GM10266 (cell line): ENCODE data around the gene NPAS1.

ENCODE experiments used
- DNase-seq: peaks from one replicate; pipeline ENCODE4 v3.0.0; 2012; ENCODE audit errors: extremely low spot score
- TF ChIP-seq, protein P1 (sequence below): IDR thresholded peaks from 2 replicates; pipeline ENCODE4 v1.5.1; 2012; ENCODE audit warnings: mild to moderate bottlenecking, low read depth; ENCODE audit not compliant: control insufficient read depth, insufficient read depth; ENCODE audit errors: missing control alignments

The NPAS1 gene

DNA sequence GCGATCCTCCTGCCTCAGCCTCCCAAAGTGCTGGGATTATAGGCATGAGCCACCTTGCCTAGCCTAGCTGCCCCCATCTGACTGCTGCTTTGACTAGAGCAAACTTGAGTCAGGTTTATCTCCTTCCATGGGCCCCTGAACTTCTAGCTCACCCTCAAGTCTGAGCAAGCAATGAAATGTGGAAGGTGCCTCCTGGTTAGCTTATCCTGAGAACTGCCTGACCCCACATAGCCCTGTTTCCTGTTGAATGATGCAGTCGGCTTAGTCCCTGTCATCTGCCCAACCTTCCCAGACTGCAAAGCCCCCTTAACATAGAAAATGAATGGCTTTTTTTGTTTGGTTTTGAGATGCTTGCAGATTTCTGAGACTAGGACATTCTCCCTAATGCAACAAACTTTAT lies 37.7 kb downstream of the NPAS1 start:
- TF ChIP-seq, protein P1, sequence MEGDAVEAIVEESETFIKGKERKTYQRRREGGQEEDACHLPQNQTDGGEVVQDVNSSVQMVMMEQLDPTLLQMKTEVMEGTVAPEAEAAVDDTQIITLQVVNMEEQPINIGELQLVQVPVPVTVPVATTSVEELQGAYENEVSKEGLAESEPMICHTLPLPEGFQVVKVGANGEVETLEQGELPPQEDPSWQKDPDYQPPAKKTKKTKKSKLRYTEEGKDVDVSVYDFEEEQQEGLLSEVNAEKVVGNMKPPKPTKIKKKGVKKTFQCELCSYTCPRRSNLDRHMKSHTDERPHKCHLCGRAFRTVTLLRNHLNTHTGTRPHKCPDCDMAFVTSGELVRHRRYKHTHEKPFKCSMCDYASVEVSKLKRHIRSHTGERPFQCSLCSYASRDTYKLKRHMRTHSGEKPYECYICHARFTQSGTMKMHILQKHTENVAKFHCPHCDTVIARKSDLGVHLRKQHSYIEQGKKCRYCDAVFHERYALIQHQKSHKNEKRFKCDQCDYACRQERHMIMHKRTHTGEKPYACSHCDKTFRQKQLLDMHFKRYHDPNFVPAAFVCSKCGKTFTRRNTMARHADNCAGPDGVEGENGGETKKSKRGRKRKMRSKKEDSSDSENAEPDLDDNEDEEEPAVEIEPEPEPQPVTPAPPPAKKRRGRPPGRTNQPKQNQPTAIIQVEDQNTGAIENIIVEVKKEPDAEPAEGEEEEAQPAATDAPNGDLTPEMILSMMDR: no peak
- DNase-seq: no peak

DNA sequence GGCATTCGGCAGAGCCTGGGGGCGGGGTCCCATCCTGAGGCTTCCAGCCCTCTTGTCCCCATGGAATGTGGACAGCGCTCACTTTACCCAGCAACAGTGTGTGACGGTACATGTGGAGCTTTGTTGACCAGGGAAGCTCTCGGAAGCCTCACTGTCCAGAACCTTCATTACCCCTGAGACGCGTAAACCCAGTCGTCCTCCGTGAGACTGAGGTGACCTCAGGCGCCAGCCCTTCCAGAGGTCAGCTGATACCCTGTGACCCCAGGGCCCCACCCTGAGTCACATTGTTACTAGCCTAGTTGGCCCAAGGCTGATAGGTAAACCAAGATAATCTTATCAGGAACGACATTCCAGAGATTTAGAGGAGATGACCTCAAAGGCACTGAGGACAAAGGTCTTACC lies 39.0 kb downstream of the NPAS1 start:
- no peak for DNase-seq
- TF ChIP-seq, protein P1: no peak

DNA sequence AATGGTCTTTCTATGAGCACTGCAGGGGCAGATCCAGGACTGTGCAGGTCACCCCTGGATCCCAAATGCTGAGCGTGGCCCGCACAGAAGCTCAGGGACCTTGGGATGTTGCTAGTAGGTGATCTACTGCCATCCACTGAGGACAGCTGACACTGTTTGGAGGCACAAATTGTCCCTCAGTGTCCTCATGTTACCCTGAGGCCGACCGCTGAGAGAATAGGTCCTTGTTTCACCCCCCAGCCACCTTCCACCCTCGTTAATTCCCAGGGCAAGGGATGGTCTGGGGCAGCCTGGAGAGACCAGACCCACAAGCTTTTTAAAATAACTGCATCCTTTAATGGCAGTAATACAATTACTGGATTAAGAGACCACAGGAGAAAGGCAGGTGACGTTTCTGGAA lies 44.2 kb downstream of the NPAS1 start:
- DNase-seq: no peak
- TF ChIP-seq, protein P1: no peak

DNA sequence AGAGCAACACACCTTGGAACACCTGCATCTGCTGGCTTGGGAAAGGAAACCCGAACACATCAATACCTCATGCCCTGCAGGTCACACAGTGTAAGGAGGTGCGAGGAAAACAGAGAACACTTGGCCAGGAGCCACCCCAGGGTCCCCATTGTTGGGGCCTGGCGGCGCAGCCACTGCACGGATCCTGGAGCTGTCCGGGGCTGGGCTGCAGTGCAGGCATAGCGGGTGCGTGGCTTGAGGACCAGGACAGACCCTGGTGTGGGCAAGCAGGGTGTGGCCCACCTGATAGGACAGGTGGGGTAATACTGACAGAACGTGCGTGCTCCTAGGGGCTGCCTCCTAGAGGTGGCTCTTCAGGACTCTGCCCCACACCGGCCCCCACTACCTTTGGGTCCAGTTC lies 45.6 kb downstream of the NPAS1 start:
- TF ChIP-seq, protein P1: no peak
- no peak for DNase-seq

DNA sequence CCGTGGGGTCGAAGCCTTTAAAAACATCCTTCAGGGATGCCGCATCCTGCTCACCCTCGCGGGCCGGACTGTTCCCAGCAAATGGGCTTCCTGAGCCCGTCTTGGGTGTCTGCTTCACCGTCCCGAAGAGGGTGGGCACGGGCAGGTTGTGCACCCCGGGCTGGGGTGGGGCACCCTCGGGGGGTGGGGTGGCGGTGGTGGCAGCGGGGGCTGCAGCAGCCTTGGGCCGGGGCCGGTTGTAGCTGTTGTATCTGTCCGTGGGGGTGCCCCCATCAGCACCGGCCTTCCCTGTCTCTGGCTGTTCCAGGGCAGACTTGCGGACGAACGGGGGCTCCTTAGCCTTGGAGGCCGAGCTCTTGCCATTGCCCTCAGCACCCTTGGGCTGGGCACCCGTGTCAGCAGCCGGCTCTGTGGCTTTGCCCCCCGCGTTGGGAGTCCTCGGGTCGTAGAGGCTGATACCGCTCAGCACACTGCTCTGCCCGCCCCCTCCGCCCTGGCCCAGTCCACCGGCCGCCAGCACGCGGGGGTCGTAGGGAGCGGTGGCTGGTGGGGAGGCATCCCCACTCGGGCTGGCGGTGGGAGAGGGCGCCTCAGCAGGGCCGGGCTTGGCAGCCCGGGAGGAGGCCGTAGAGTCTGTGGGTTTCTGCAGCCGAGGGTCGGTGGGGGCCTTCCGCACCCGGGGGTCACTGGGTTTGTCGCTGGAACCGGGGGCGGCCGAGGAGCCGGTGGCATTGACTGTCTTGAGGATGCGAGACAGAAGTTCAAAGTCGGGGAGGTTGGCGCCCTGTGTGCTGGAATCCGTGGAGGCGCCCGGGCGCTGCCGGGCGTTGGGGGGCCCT lies 47.0 kb downstream of the NPAS1 start:
- TF ChIP-seq, protein P1: no peak
- DNase-seq: no peak

DNA sequence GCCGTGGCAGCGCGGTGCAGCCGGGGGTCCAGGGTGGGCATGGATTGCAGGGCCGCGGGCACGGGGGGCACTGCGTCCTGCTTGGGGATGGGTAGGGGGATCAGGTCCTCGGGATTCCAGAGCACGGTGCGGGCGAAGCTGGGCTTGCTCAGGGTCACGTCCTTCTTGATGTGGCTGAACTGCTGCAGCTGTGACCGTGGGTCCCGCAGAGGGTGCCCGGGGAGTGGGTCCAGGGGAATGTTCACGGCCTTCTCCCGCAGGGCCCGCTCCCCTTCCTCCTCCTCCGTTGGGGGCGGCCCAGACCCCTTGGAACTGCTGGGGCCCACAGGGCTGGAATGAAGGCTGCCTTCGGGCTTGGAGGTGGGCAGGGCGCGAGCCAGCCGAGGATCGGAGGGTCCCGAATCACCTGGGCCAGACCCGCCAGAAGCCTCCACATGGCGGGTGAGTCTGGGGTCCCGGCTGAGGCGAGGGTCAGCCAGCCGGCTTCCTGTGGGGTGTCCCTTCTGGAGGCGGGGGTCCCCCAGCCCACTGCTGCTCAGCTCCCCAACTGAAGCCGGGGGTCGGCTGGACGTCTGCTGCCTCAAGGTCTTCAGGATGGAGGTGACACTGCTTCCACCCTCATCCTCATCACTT lies 47.7 kb downstream of the NPAS1 start:
- DNase-seq: no peak
- TF ChIP-seq, protein P1: no peak

DNA sequence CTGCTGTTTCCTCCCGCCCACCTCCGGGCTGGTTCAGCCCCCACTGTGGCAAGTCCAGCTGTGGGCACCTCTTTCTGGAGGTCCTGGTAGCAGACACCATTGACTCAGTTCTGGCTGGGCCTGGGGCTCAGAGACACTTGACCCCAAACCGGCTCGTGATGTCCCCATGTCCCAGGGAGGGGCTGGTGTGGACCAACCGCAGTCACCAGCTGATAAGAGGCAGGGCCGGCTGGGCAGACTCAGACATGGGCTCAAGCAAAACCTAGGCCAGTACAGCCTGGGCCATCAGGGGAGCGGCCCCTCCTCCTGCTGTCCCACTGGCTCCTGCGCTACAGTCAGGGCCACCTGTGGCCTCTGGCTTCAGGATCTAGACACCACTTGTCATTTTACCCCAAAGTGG lies 48.6 kb downstream of the NPAS1 start:
- TF ChIP-seq, protein P1: no peak
- DNase-seq: no peak
